GM19463 (cell line): ENCODE results near the gene NRP2.

Experiments
- ATAC-seq: cut with Tn5 transposase; IDR thresholded peaks from one replicate; pipeline ENCODE4 v1.9.1; 2021; ENCODE audit warnings: mild to moderate bottlenecking, moderate library complexity; ENCODE audit not compliant: unreplicated experiment

NRP2 gene

GRCh38 chr2:205752296-205752820, 70.1 kb downstream of the NRP2 start:
- ATAC-seq = no peak

- ATAC-seq = no peak
Observed at GRCh38 chr2:205752924-205753323, 70.6 kb downstream of the NRP2 start.

DNA sequence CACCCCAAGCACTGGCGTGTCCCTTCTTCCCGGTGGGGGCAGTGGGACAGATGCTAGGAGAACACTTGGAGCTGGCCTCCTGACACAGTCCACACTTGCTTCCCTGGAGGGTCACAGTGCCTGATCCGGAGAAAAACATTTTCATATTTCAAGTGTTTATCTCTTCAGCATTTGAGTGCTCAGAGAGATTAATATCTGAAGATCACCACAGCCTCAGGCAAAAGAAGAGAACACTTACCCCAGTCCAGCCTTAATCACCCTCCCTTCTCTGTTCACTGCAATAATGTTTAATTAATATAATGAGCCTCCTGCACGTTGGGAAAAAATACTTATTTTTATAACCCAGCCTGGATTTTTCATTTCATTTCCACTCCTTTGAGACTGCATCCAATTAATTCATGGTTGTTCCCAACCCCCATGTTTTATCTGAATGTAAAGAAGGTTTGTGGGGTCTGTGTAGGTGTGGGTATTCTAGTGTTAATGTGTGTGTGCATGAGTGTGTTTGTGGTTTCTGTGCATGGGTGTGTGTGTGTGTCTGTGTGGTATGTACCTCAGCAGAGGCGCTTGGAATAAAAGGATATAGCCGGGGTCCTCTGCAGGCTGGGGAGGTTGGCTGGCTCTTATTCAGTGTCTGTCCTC, 72.1 kb downstream of the NRP2 start:
- no peak for ATAC-seq

- ATAC-seq = no peak
Observed at GRCh38 chr2:205754924-205755321, 72.6 kb downstream of the NRP2 start.

GRCh38 chr2:205755923-205756322, 73.6 kb downstream of the NRP2 start:
- ATAC-seq = no peak

- ATAC-seq = no peak
Observed at GRCh38 chr2:205757271-205757670, 75.0 kb downstream of the NRP2 start.

GRCh38 chr2:205758051-205758450, 75.8 kb downstream of the NRP2 start:
- ATAC-seq = no peak

DNA sequence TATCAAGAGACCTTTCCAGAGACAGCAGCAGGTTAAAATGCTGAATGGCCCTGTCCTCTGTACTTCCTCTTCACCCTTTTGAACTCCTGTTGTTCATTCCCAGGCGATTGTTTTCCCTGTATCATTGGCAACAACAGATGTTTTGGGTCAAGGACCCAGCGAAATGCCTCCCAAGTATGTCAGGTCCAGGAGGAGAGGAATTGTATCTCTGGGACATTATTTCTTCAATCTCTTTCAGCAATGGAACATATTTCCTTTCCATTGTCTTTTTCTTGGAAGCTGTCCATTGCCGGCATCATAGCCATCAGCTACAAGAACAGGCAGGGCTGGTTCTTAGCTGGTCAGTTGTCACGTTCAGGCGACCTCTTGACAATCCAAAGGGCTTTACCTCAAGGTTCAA, 76.2 kb downstream of the NRP2 start:
- ATAC-seq = no peak

DNA sequence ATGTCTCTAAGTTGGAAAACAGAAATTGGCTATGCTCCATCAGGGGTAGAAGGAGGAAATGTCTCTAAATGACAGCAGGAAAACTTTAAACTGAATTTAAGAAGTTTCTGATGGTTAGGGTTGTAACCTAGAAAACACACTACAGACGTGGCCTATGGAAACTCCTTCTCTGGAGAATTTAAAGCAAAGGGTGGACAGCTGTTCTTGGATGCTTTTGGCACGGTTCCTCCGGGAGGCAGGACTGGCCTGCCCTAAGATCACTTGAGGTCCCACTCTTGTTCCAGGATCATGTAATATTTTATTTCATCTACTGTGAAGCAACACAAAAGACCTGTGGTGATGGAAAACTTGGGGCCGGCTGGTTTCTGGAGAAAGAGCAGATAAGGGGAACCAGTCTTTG, 77.0 kb downstream of the NRP2 start:
- no peak for ATAC-seq

GRCh38 chr2:205759732-205760131, 77.4 kb downstream of the NRP2 start:
- no peak for ATAC-seq

DNA sequence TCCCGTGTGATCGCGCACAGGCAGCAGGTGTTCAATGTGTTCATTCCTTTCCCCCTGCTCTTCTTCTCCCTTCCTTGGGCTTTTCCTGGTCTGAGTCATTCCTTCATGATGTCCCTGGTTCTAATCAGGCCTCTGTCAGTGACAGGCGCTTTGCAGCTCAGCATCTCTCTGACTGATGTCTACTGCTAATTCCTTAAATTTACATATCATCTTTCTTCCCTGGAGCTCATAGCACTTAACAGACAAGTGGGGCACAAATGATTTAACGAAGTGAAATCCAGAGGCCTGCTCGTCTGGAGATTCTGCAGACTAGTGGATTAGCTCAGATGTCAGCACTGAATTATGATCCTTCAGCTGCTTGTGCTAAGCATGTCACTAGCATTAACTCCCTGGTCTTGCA, 77.9 kb downstream of the NRP2 start:
- no peak for ATAC-seq

DNA sequence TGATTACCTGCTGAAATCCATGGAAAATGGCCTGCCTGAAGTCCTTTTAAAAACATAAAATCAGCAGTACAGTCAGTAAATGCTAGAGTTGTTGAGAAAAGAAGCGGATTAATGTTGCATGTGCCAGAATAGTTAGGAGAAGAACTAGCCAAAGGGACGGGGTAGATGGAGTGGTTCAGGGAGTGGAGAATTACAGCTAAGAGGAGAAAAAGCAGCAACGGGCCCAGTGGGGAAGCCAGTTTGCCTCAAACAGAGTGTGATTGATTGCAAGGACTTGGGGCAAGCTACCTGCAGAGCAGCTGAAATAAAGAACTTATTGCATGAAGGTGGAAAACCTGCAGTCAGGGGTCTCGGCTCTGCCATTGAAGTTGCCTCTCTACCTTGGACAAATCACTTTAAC, 79.1 kb downstream of the NRP2 start:
- ATAC-seq = no peak

DNA sequence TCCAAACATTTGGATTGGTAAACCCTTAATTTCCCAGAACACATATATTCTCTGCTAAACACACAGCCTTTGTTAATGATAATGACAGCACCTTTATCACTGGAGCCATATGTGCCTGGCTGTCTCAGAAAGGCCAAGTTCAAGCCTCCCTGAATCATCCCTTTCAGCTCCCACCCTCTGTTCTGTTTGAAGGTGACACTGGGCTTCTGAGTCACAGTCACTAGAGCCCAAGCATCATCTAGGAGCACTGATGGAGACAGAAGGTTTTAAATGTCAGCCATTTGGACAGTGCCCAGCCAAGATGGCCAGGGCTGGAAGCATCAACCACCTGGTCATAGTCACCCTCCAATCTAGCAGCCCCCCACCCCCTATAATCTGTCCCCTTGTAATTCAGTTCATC, 80.6 kb downstream of the NRP2 start:
- no peak for ATAC-seq

- no peak for ATAC-seq
Observed at GRCh38 chr2:205763708-205764211, 81.5 kb downstream of the NRP2 start.

DNA sequence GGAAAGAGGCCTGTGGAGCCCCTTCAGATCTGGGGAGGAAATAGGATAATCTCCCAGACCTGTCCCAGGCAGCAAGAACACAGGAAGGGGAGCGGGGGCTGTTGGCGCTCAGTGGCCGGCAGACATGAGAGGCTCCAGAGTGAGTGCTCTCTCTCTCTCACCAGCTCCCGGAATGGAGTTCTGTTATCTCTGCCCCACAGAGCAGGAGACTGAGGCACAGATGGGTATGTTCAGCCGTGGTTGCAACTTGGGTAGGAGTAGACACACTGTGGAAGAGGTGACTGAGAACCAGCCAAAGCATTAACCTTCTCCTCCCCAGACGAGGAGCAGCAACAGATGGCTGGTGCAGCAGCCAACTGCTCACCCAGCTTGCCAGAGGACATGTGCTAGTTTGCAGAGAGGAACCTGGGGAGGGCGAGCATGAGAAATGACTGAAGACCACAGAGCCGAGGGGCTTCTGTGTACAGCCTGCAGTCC, 82.0 kb downstream of the NRP2 start:
- no peak for ATAC-seq

GRCh38 chr2:205765151-205765550, 82.8 kb downstream of the NRP2 start:
- no peak for ATAC-seq

- ATAC-seq = no peak
Observed at GRCh38 chr2:205766779-205767359, 84.6 kb downstream of the NRP2 start.

- ATAC-seq = no peak
Observed at GRCh38 chr2:205767617-205768016, 85.3 kb downstream of the NRP2 start.

DNA sequence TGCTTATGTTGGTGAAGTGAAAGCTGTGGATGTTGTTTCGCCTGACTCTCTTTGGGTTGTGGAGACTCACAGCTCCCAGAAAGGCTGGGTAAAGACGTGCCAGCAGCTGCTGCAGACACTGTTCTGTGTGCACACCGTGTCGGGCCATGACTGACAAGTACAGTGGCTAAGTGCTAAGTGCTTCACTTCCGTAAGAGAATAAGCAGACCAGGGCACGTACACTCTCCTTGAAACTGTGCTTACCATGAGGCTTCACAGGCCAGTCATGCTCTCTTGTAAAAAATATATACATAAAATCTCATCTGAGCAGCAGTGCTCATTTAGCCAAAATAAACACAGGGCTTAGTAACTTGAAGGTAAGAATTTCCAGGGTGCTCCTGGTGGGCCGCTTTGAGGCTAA, 86.0 kb downstream of the NRP2 start:
- no peak for ATAC-seq

GRCh38 chr2:205768815-205769494, 86.7 kb downstream of the NRP2 start:
- no peak for ATAC-seq

DNA sequence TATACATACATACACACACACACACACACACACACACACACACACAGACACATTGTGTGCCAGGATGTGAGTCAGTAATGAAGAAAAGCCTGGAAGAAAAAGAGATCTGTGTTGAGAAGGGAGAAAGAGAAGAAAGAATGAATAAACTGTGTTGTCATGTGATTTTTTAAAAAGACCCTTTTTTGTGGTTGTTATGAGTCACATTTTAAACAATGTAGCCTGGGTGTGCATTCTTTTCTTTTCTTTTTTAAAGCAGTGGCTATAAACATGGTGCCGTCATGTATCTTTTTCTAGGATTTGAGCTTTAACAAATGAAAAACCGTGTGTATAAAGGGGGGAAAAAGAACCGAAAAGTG, 87.2 kb downstream of the NRP2 start:
- ATAC-seq = no peak

DNA sequence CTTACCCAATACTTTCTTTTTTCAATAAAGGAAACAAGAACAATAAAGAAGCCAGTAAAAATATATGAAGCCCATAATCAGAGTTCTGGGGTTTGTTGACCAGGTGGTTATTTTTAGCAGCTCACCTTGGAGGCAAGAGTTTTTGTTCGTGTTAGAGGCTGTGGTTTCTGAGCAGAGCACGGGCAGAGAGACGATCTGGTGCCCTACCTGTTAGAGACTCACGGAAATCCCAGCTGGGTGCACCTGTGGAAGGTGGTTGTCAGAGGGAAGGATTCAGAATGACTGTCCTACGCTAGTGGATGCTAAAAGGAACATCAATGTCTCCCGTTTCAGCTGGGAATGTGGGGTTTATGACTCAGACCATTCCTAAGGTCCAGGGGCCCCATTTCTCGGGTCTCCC, 87.6 kb downstream of the NRP2 start:
- ATAC-seq = no peak
